A673 (cell line): ENCODE results near the gene ABCB8.
"Not testable (repeated sequence)": the region's sequence is repeated elsewhere in the genome, so short reads cannot be mapped to it uniquely, and the experiment has no call there.

Experiments
- EZH2 ChIP-seq: fragments of 200-600 bp; sonication (generic); IDR thresholded peaks from 2 replicates; pipeline ENCODE4 v1.6.1; 2017; ENCODE audit warnings: borderline replicate concordance, low read depth, mild to moderate bottlenecking, mixed read lengths, antibody characterized with exemption, low read length; ENCODE audit not compliant: poor library complexity, severe bottlenecking
- TF ChIP-seq, protein P1 (sequence below): fragments of 300-800, 200-600 bp; sonication (generic); conservative IDR thresholded peaks from 2 replicates; pipeline ENCODE4 v1.5.1; 2017; ENCODE audit warnings: low read depth, mild to moderate bottlenecking, antibody characterized with exemption, low read length, moderate library complexity, mixed read lengths

DNA sequence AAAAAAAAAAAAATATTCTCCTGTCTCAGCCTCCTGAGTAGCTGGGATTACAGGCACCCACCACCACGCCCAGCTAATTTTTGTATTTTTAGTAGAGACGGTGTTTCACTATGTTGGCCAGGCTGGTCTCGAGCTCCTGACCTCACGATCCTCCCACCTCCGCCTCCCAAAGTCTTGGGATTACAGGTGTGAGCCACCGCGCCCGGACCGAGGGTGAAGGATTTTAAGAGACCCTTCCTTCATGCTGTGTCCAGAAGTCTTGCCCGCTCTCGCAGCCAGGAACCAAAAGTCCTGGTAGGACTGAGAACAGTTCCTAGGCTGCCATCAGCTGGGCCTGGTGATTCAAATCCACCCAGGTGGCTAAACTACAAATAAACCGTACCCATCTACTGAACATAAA, 16.6 kb upstream of the ABCB8 start:
- TF ChIP-seq, protein P1, sequence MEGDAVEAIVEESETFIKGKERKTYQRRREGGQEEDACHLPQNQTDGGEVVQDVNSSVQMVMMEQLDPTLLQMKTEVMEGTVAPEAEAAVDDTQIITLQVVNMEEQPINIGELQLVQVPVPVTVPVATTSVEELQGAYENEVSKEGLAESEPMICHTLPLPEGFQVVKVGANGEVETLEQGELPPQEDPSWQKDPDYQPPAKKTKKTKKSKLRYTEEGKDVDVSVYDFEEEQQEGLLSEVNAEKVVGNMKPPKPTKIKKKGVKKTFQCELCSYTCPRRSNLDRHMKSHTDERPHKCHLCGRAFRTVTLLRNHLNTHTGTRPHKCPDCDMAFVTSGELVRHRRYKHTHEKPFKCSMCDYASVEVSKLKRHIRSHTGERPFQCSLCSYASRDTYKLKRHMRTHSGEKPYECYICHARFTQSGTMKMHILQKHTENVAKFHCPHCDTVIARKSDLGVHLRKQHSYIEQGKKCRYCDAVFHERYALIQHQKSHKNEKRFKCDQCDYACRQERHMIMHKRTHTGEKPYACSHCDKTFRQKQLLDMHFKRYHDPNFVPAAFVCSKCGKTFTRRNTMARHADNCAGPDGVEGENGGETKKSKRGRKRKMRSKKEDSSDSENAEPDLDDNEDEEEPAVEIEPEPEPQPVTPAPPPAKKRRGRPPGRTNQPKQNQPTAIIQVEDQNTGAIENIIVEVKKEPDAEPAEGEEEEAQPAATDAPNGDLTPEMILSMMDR: not testable (repeated sequence)
- TF ChIP-seq EZH2: not testable (repeated sequence)
